ENCODE measurements around the gene CD248. TPM values are rescaled to one million over a fixed set of nuclear protein-coding genes. Genes with fewer than 3 reads are reported as not detected.

CD248 gene
- total and polyA plus RNA-seq, 2 experiments from 2014 or later: 2.4 to 3.8 TPM

- H3K9me3 Mint-ChIP-seq: no peaks in the 10 kb centered on the region
- Histone ChIP-seq H3K4me3 (no peak overlapping the region), H4K20me1 (replicated peaks; ENCODE audit: insufficient read depth) (peaks cover 7% of the 10 kb centered on the region), H3K36me3 (ENCODE audit: insufficient read depth) (no peaks in the 10 kb centered on the region), H2AFZ (no peak overlapping the region), H3F3A (replicated peaks; ENCODE audit: low read depth) (0 out of 2 replicates have a peak, but pooled peaks cover 11% of the 10 kb centered on the region), H3K79me2 (replicated peaks; ENCODE audit: insufficient read depth) (peaks cover 20% of the 10 kb centered on the region), H3K27me3 (ENCODE audit: insufficient read depth) (no peaks in the 10 kb centered on the region), H3K27ac (ENCODE audit: low read depth) (no peak overlapping the region), H3K4me2 (no peak overlapping the region), H3K4me1 (ENCODE audit: insufficient read depth) (no peaks in the 10 kb centered on the region), H3K9me2 (ENCODE audit: insufficient read depth) (no peaks in the 10 kb centered on the region)
- peaks cover 31% of the 10 kb centered on the region for H3K36me3 Mint-ChIP-seq (ENCODE audit: low read depth)
- no peak overlapping the region for H3K4me3 Mint-ChIP-seq
- peaks cover 8% of the 10 kb centered on the region for H3K27me3 Mint-ChIP-seq (ENCODE audit: insufficient read depth, low read depth, poor library complexity)
- no peak overlapping the region for H3K27ac Mint-ChIP-seq
- TF ChIP-seq JUNB (IDR thresholded peaks at IDR 0.05; ENCODE audit: unreplicated experiment): no peak
- TF ChIP-seq CREB1 (CRISPR knock-in tag; IDR thresholded peaks at IDR 0.05; ENCODE audit: low read depth): no peak
- no peak for TF ChIP-seq EZH2 (IDR thresholded peaks at IDR 0.05; ENCODE audit: low read depth, unreplicated experiment)
- TF ChIP-seq EZH2phosphoT487 (IDR thresholded peaks at IDR 0.05; ENCODE audit: unreplicated experiment): no peak
- no peak for TF ChIP-seq NANOG (IDR thresholded peaks at IDR 0.05; ENCODE audit: borderline replicate concordance)
- peaks cover 9% of the 10 kb centered on the region for H3K4me1 Mint-ChIP-seq
- DNase-seq (ENCODE audit: low spot score) (no peak), ATAC-seq (no peak)
Observed at GRCh38 chr11:66272596-66272995, 44.2 kb downstream of the CD248 start.

GRCh38 chr11:66271816-66272215 is 45.0 kb downstream of the CD248 start:
- Mint-ChIP-seq H3K4me1 (peaks cover 14% of the 10 kb centered on the region), H3K36me3 (ENCODE audit: low read depth) (peaks cover 36% of the 10 kb centered on the region), H3K27me3 (ENCODE audit: insufficient read depth, low read depth, poor library complexity) (peaks cover 8% of the 10 kb centered on the region), H3K9me3 (no peaks in the 10 kb centered on the region), H3K27ac (no peak overlapping the region), H3K4me3 (no peak overlapping the region; the same call in 2 of the 3 replicates)
- no peak overlapping the region for H2AFZ ChIP-seq
- H4K20me1 ChIP-seq (replicated peaks; ENCODE audit: insufficient read depth): peaks cover 7% of the 10 kb centered on the region
- H3K4me2 ChIP-seq: no peak overlapping the region
- H3K4me1 ChIP-seq (ENCODE audit: insufficient read depth): no peaks in the 10 kb centered on the region
- H3F3A ChIP-seq (replicated peaks; ENCODE audit: low read depth): 0 out of 2 replicates have a peak, but pooled peaks cover 11% of the 10 kb centered on the region
- no peaks in the 10 kb centered on the region for H3K9me2 ChIP-seq (ENCODE audit: insufficient read depth)
- H3K27me3 ChIP-seq (ENCODE audit: insufficient read depth): no peaks in the 10 kb centered on the region
- H3K27ac ChIP-seq (ENCODE audit: low read depth): no peak overlapping the region
- peaks cover 20% of the 10 kb centered on the region for H3K79me2 ChIP-seq (replicated peaks; ENCODE audit: insufficient read depth)
- DNase-seq (ENCODE audit: low spot score): no peak
- no peak for ATAC-seq
- no peak overlapping the region for H3K4me3 ChIP-seq
- no peaks in the 10 kb centered on the region for H3K36me3 ChIP-seq (ENCODE audit: insufficient read depth)
- TF ChIP-seq STAT1 (IDR thresholded peaks at IDR 0.05; ENCODE audit: unreplicated experiment) (no peak), NANOG (IDR thresholded peaks at IDR 0.05; ENCODE audit: borderline replicate concordance) (no peak), EZH2phosphoT487 (IDR thresholded peaks at IDR 0.05; ENCODE audit: unreplicated experiment) (no peak), CTCF (conservative IDR thresholded peaks at IDR 0.05; ENCODE audit: low read depth in 2 of 2) (no peak), CREB1 (CRISPR knock-in tag; IDR thresholded peaks at IDR 0.05; ENCODE audit: low read depth) (no peak), ZNF462 (CRISPR knock-in tag; IDR thresholded peaks at IDR 0.05) (no peak), POLR2AphosphoS5 (IDR thresholded peaks at IDR 0.05; ENCODE audit: low read depth) (no peak), ETS1 (IDR thresholded peaks at IDR 0.05) (no peak), ZNF331 (CRISPR knock-in tag; IDR thresholded peaks at IDR 0.05; ENCODE audit: low read depth) (no peak), ZNF114 (CRISPR knock-in tag; IDR thresholded peaks at IDR 0.05) (no peak), EZH2 (IDR thresholded peaks at IDR 0.05; ENCODE audit: low read depth, unreplicated experiment) (no peak), JUNB (IDR thresholded peaks at IDR 0.05; ENCODE audit: unreplicated experiment) (no peak)
